ENCODE data around the gene SMCO4.
"Not testable (repeated sequence)": the region's sequence is repeated elsewhere in the genome, so short reads cannot be mapped to it uniquely, and the experiment has no call there.

SMCO4 gene, protein sequence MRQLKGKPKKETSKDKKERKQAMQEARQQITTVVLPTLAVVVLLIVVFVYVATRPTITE

DNA sequence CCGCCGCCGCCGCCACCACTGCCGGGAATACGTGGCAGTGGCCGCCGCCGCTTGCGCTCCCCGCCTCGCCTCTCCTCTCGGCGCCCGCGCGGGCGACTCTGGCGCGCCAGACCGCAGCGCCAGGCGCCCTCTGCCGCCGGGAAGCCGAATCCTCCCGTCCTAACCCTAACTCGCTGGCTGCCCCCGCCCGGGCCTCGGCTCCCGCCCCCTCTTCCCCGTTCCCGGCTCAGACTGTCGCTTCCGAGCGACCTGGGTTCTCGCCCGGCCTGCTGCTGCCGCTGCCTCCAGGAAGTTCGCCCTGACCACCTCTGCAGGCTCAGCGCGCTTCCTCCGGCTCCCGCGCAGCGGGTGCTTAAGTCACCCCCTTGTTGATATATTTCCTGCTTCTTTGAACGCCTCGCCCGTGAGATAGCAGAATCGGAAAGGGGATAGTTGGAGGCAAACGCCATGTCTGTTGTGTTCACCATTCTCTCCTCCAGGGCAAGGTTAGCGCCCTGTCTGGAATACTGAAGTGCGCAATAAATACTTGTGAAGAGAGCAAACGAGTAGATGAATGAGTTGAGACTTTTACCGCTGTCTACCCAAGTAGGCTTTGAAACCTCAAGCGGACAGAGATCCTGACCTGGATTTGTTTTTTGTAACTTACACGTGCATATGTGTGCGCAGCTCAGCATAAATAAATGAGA is at the start of gene SMCO4:
Gene SMCO4 (minus strand): TSS at position 100 of the 686 bp plus-strand sequence. CDS start 64,202 bp downstream, outside the sequence.
- peak; percentile 32 for DNase-seq

DNA sequence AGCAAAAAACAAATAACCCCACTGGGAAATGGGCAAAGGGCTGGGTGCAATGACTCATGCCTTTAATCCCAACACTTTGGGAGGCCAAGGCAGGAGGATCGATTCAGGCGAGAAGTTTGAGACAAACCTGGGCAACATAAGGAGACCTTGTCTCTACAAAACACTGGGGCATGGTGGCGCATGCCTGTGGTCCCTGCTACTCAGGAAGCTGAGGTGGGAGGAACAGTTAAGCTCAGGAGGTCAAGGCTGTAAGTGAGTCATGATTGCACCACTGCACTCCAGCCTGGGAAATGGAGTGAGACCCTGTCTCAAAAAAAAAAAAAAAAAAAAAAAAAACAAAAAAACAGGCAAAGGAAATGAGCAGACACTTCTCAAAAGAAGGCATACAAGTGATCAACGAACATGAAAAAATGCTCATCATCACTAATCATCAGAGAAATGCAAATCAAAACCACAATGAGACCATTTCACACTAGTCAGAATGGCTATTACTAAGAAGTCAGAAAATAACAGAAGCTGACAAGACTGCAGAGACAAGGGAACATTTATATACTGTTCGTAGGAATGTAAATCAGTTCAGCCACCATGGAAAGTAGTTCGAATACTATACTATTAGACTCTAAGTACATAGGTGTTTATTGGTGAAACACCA is 48.2 kb upstream of the SMCO4 start:
- no peak for DNase-seq

DNA sequence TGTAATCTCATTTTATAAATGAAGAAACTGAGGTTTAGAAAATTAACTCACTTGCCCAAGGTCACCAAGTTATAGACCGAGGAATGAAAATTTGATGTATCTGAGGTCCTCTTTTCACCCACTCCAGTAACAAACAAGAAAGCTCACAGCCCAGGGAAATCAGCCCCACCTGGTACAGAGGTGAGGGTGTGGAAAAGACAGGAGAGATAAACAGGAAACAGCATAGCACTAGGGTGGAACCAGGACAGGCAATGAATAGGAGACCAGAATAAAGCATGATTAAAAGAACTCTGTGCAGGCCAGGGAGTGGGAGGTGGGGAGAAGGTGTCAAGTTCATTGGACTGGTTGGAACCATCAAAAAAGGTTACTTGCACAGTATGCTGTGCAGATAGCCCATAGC is 46.2 kb upstream of the SMCO4 start:
- DNase-seq = no peak

DNA sequence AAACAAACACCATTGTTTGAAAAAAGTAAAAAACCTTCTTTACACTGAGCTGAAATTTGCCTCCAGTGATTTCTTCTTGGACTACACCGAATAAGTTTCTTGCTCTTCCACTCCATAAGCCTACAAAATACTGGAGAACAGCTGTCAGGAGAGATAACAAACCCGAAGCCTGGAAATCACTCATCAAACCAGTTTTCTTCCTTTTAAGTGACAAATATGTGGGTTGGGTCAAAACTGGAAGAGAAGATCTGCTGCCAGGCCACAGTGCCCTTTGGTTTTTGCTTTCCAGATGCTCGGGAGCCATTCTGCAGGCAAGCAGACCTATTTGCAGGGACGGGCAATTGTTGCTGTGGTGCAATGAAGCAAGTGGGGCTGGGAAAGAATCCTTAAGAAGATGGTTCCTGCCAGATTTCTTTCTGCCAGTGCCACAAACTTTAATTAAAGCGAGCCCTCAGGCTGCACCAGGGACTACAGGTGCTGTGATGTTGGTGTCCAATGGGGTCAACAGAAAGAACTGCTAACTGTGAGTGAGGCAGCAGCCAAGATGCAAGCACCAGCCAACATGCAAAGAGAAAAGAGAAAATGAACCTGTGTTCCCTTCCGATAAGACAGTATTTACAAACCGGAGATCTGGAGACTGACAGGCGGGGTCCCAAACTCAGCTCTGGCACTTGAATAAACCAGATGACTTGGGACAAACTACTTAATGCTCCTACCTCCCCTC is 44.8 kb upstream of the SMCO4 start:
- no peak for DNase-seq

DNA sequence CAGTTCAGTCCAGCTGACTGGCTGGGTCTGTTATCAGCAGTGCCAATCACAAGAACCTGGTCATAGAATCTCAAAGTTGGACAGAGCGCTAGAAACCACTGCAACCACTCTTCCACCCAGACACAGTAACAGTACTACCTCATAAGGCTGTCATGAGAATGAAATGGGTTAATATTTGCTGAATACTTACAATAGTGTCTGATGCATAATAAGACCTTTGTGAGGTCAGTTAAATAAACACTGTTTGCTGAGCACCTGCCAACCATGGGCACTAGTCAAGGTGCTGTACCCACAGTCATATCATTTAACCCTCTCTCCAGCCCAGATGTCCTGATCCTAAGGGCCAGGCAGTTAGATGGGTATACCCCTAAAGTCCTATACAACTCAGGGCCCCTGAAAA is 44.2 kb upstream of the SMCO4 start:
- DNase-seq = not testable (repeated sequence)

DNA sequence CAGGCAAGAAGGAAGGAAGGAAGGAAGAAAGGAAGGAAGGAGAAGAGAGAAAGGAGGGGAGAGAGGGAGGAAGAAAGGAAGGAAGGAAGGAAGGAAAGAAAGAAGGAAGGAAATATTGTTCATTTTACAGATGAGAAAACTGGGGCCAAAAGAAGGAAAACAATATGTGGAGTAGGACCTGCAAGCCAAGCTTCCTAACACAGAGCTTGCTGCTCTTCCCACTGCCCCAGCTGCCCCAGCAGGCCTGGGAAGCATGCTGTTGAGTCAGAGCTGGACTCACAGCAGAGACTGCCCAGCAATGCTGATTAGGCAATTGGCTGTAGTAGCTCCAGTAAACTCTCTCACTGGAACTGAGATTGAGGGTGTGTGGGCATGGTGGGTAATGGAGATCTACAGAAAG is 42.6 kb upstream of the SMCO4 start:
- no peak for DNase-seq

DNA sequence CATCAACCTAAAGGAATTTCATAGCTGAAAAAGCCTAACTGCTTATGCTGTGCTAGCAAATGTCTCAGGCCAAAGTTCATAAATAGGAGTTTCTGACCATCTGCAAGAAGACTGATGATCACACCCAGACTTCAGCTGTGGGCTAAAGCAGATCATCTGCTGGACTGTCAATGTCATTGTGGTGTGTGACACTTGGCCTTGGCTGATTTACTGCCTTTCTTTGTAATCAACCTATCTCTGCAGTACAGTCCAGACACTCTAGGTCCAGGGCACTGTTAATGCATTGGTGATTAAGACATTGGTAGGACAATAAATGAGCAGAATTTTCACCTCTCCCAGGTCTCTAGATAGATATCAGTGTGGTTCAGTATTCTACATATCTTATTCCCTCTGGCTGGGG is 40.3 kb upstream of the SMCO4 start:
- DNase-seq = no peak

DNA sequence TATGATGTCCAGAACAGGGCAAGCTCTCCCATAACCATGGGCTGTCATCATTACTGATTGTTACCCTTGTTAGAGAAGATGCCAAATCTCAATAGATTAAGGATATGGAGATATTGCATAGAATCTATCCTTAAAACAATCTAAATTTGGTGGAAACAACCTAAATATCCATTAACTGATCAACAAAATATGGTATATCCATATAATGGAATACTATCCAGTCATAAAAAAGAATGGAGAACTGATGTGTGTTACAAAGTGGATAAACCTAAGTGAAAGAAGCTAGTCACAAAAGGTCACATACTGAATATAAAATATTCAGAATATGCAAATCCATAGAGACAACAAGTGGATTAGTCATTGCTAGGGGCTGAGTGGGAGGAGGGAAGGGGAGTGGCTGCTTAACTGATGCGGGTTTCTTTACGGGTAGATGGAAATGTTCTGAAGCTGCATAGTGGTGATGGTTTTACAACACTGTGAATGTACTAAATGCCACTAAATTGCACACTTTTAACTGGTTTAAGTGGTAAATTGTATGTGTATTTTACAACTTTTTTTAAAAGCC is 36.1 kb upstream of the SMCO4 start:
- no peak for DNase-seq

DNA sequence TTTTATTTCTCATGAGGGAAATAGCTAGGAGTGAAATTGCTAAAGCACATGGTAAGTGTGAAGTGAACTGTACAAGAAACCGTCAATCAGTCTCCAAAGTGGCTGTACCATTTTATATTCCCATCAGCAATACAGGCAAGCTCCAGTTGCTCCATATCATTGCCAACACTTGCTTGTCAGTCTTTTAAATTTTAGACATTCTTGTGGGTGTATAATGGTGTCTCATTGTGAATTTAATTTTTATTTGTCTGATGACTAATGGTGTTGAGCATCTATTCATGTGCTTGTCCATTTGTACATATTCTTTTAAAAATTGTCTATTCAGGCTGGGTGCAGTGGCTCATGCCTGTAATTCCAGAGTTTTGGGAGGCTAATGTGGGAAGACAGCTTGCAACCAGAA is 34.1 kb upstream of the SMCO4 start:
- no peak for DNase-seq

DNA sequence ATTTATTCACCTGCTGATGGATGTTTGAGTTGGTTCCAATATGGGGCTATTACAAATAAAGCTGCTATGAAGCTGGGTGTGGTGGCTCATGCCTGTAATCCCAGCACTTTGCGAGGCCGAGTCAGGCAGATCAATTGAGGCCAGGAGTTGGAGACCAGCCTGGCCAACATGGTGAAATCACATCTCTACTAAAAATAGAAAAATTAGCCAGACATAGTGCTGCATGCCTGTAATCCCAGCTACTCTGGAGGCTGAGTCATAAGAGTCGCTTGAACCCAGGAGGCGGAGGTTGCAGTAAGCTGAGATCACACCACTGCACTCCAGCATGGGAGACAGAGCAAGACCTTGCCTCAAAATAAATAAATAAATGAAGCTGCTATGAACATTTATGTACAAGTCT is 33.7 kb upstream of the SMCO4 start:
- DNase-seq = not testable (repeated sequence)

DNA sequence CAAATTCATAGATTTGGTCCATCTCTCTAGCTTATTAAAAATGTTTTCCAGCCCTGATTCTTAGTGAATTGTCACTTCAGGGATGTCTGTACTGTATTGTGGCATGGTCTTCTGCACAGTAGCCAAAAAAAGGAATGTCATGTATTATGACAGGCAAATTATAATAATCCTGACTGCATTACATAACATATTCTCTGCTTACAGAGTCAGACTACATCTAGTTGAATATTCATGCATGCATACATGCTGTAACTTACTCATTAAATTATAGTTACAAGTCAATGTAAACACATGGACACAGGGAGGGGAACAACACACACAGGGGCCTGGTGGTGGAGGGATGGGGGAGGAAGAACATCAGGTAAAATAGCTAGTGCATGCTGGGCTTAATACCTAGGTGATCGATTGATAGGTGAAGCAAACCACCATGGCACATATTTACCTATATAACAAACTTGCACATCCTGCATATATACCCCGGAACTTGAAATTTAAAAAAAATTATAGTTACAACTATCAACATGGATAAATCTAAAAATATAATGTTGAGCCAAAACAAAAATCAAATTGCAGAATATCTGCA is 31.5 kb upstream of the SMCO4 start:
- no peak for DNase-seq

DNA sequence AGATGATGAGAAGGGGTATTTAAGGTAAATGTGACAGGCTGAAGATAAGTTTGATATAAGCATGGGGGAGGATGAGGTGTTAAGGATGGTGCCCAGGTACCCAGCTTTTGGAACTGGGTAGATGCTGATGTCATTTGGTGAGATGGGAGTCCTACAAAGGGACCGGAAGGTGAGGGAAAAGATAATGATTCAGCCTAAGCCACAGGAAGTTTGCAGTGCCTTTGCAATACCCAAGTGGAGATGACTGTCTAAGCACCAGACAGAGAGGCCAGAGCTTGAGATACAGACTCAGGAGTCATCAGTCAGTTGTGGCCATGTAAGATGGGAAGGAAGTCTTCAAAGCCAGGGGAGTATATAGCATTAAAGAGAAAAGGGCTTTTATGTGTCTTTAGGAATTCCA is 30.0 kb upstream of the SMCO4 start:
- DNase-seq = no peak

DNA sequence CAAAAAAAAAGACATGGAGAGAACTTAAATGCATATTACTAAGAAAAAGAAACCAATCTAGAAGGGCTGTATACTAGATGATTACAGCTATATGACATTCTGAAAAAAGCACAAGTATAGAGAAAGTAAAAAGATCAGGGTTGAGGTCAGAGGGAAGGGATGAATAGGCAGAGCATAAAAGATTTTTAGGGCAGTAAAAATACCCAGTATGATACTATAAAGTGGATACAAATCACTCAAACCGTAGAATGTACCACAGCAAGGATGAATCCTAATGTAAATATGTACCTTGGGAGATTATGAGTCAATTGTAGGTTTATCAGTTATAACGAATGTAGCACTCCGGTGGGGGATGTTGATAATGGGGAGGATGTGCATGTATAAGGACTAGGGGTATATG is 29.4 kb upstream of the SMCO4 start:
- no peak for DNase-seq

DNA sequence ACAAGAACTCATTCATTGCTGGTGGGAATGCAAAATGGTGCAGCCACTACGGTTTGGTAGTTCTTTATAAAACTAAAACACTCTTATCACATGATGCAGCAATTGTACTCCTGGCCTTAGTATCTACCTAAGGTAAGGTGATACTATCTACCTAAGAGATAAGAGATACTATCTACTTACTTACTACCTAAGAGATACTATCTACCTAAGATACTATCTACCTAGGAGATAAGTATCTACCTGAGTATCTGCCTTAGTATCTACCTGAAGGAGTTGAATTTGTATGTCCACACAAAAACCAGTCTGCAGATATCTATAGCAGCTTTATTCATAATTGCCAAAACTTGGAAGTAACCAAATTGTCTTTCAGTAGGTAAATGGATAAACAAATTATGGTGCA is 29.0 kb upstream of the SMCO4 start:
- DNase-seq = no peak

DNA sequence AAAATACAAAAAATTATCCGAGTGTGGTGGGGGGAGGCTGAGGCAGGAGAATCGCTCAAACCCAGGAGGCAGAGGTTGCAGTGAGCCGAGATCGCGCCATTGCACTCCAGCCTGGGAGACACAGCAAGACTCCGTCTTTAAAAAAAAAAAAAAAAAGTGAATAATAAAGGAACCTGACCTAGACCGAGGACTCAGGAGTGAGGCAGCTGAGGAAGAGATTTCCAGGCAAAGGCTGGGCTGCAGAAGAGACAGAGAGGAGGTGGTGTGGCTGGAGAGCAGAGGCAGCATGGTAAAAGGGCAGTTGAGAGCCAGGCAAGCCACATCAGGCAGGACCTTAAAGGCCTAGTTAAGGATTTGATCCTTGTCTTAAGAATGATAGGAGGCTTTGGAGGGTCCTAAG is 28.4 kb upstream of the SMCO4 start:
- no peak for DNase-seq

DNA sequence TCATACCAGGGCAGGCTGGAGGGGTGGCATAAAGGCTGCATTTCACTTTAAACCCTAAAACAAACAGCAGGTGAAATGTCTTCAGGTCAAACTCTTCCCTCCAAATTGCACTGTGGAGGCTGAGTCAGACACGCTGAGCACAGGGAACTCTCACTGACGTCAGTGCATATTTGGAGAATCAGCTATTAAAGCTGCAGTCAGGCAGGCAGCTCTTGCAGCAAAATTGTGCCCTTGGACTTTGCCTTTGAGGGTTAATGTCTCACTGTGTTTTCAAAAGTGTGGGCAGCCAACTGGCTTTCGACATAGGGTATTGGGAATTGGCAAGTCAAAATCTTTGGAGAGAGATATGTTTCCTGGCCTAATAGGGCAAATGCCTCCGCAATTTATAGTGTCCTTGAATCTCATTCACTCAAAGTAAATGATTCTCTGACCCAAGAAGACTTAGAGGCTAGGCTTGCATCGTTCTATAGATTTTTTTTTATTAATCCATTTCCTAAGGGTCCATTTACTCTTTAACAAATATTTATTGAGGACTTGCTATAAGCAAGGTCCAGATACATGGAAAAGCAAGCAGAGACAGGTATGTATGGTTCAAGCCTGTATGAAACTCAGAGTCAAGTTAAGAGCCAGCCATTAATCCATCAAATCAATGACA is 27.7 kb upstream of the SMCO4 start:
- no peak for DNase-seq

DNA sequence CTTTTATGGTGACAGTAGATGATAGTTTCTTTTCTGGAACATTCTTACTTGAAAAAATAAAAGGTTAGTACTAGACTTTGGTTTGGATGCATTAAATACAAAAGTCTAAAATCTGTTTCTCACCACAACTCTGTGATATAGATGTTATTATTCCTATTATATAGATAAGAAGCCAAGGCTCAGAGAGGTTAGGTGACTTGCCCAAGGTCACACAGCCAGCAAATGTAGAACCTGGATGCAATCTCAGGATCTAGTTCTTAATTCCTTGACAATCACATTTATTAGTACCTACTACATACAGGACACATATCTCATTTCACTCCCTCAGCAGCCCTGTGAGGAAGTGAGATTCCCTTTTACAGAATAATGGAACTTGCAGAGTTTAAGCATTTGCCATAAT is 26.3 kb upstream of the SMCO4 start:
- no peak for DNase-seq

DNA sequence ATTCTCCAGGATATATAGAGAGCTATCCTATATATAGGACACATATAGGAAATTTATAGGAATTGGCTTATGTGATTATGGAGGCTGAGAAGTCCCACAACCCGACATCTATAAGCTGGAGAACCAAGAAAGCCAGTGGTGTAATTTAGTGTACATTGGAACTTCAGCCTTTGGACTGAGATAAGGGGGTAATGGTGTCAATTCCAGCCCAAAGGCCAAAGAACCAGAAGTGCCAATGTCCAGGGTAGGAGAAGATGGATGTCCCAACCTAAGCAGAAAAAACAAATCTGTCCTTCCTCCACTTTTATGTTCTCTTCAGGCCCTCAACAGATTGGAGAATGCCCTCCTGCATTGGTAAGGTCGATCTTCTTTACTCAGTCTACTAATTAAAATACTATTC is 25.5 kb upstream of the SMCO4 start:
- no peak for DNase-seq

DNA sequence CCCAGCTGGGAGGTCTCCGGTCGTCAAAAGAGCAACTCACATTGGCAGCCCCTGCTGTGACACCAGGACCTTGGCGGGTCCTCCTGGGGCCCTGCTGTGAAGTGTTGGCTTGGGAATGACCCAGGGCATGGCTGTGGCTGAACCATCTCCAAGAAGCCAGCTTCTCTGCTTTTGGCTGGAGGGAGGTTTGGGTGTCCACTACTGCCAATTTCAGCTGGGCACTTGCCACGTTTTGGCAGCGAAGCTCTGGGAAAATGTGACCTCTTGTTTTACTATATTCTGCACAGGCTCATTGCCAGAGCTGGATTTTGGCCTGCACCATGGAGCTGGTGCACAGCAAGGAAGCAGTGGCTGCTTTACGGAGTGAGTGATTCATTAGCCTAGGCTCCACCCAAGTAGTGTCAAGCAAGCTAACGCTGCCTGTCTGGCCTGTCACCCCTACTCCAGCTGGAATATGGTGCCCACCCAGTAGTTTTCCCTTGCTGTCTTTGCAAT is 24.3 kb upstream of the SMCO4 start:
- no peak for DNase-seq

DNA sequence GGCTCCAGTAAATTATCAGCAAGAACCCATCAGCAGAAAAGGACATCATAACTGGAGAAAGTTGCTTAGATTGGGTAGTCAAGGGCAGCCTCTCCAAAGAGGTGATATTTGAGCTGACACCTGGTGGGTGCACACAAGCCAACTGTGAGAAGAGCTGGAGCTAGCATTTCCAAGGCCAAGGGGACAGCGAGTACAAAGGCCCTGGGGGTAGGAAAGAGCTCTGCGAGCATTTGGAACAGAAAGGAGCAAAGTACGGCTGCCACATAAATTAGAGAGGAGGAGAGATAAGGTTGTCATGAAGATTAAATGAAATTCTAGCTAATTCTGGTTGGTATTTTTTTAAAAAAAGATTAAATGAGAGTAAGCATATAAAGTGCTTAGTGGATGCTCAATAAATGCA is 21.7 kb upstream of the SMCO4 start:
- DNase-seq = no peak

DNA sequence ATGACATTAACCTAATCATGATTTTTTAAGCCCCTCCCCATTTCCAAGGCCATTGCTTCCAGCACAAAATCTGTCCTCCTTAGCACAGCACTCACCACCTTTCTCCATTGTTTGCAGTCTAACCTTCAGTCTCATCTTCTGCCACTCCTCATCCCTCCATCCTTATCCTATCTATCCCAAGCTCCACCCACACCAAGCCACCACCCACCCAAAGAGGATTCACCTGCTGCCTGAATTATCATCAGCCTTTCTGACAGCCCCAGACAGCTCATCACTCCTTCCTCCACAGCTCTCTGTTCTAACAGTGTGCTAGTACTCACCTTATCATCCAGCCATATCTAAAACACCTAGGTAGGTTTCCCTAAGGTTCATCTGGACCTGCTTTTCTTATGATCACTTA is 20.7 kb upstream of the SMCO4 start:
- no peak for DNase-seq

DNA sequence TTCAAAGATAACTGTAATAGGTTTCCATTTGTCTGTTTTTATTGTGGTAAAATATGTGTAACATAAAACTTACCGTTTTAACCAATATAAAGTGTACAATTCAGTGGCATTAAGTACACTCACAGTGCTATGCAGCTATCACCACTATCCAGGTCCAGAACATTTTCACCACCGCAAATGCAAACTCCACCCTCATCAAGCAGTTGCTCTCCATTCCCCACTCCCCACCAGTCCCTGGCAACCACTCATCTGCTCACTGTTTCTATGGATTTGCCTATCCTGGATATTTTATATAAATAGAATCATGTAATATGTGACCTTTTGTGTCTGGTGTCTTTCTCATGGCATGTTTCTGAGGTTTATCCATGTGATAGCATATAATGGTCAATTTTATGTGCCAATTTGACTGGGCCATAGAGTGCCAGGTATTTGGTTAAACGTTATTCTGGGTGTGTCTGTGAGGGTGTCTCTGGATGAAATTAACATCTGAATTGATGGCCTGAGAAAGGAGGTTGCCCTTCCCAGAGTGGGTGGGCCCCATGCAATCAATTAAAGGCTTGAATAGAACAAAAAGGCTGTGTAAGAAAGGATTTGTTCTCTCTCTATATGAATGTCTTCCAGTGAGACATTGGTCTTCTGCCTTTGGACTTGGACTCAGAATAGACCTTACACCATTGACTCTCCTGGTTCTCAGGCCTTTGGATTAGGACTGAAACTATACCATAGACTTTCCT is 17.2 kb upstream of the SMCO4 start:
- DNase-seq = no peak

Measured in NCI-H1694 treated with DMSO at 0.1 percent for 48 hours (cell line).